ENCODE data around the gene CELSR2. TPM values are rescaled to one million over a fixed set of nuclear protein-coding genes. Genes with fewer than 3 reads are reported as not detected.

The CELSR2 gene
- polyA plus RNA-seq, 1 donor from 2014 or later: 0.15 TPM

GRCh38 chr1:109252893-109253802 is 3.8 kb downstream of the CELSR2 start:
- peaks cover 4 to 11% (median 7%) of the 10 kb centered on the region in 3 donors for H3K4me1 Mint-ChIP-seq
- peaks cover 0 to 3% (median 0%) of the 10 kb centered on the region in 3 donors for H3K9me3 Mint-ChIP-seq
- H3K4me3 Mint-ChIP-seq: peak overlapping the region in 2 of 4 donors; percentile 53 to 82
- H3K36me3 Mint-ChIP-seq: peaks cover 1% of the 10 kb centered on the region
- peaks cover 10% of the 10 kb centered on the region for H3K27me3 Mint-ChIP-seq
- no peak overlapping the region for H3K27ac Mint-ChIP-seq

DNA sequence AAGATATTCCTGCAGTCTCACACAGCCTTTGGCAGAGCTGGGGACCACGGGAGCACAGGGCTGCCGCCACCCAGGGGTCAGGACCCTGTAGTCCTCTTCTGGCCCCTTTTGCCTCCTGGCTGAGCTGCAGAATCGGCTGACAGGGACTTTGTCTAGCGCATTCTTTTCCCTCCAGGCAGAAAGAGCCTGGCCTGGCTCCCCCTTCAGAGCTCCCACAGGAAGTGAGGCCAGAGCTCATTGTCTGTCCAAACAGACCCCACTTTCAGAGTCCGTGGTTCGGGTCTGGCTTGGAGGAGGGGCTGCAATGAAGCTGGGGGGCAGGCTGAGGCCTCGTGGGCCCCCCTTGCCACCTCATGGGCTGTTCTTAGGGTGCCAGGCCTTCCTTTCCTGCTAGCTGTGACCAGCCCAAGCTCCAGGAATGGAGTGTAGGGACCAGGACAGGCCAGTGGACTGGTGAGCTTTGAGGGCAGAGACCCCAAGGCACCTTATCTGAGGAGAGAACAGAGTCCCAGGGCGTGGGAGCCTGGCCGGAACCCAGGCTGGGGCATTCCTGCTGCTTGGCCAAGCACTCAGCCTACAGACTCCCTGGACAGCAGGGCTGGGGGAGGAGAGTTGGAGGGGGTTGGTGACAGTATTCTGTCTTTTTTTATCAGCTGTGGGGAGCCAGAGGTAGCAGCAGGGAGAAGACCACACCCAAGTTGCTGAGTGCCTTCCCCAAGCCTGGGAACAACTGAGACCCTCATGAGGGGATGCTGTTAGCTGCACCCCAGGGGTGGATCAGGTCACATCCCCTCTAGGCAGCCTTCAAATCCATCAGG is 4.7 kb downstream of the CELSR2 start:
- Mint-ChIP-seq H3K27ac (no peak overlapping the region), H3K4me1 (peaks cover 3 to 10% (median 6%) of the 10 kb centered on the region in 3 donors), H3K27me3 (peaks cover 9% of the 10 kb centered on the region), H3K36me3 (peaks cover 1% of the 10 kb centered on the region), H3K4me3 (peak overlapping the region in 1 of 4 donors; percentile 12), H3K9me3 (peaks cover 0 to 3% (median 0%) of the 10 kb centered on the region in 3 donors)

- Mint-ChIP-seq H3K36me3 (peaks cover 1% of the 10 kb centered on the region), H3K27ac (no peak overlapping the region), H3K27me3 (peaks cover 6% of the 10 kb centered on the region), H3K9me3 (peaks cover 0 to 3% (median 0%) of the 10 kb centered on the region in 3 donors), H3K4me3 (no peak overlapping the region), H3K4me1 (peaks cover 0 to 7% (median 3%) of the 10 kb centered on the region in 3 donors)
These were observed 5.3 kb downstream of the CELSR2 start for GRCh38 chr1:109254621-109255096.

DNA sequence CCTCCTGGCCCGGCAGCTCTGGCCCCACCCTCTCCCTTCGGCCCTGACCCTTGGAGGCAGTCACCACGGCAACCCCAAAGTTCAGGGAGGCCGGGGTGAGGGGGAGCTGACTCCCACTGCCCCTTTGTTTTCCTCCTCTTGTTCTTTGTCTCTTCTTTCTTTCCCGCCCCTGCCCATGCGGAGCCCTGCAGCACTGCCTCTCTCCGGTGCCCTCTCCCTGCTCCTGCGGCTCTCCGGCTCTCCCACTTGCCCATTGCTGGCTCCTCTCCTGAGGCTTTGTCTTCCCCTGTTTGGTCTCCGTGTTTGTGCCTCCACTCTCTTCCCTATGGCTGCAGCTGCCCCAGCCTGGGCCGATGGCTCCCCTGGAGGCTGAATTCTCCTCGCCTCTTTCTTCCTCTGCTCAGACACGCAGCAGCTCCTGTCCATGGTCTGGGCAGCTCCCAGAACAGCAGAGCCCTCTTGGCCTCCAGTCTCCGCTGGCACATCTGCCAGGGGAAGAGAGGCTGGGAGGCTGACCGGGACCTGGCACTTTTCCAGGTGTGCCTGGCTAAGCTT is 5.8 kb downstream of the CELSR2 start:
- peaks cover 0 to 3% (median 0%) of the 10 kb centered on the region in 3 donors for H3K9me3 Mint-ChIP-seq
- peaks cover 6% of the 10 kb centered on the region for H3K27me3 Mint-ChIP-seq
- peaks cover 0 to 7% (median 3%) of the 10 kb centered on the region in 3 donors for H3K4me1 Mint-ChIP-seq
- H3K27ac Mint-ChIP-seq: no peak overlapping the region
- H3K4me3 Mint-ChIP-seq: peak overlapping the region in 1 of 4 donors; percentile 35
- peaks cover 1% of the 10 kb centered on the region for H3K36me3 Mint-ChIP-seq

DNA sequence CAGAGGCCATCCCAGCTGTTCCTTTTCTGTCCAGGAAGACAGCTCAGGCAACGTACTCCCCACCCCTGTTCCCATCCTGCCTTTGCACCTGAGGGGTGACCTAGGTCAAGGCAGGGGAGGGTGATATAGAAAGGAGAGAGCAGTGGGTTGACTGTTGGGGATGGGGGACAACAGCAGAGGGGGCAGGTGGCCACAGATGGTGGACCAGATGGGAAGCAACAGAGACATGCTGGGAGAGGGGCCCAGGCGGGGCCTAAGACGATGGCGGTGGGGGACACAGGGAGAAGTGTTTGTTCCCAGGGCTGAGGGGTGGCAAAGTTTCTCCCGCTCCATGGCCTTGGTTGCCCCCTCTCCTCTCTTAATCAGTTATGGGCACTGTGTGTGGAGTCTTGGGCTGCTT is 6.3 kb downstream of the CELSR2 start:
- H3K4me3 Mint-ChIP-seq: peak overlapping the region in 1 of 4 donors; percentile 35

GRCh38 chr1:109256085-109256484 is 6.7 kb downstream of the CELSR2 start:
- Mint-ChIP-seq H3K36me3 (peaks cover 1% of the 10 kb centered on the region), H3K9me3 (peaks cover 0 to 3% (median 0%) of the 10 kb centered on the region in 3 donors), H3K4me3 (no peak overlapping the region), H3K27me3 (peaks cover 6% of the 10 kb centered on the region), H3K27ac (no peak overlapping the region), H3K4me1 (peaks cover 0 to 7% (median 3%) of the 10 kb centered on the region in 3 donors)

More for the DNA sequence above, 6.3 kb downstream of the CELSR2 start:
- Mint-ChIP-seq H3K27ac (no peak overlapping the region), H3K9me3 (peaks cover 0 to 3% (median 0%) of the 10 kb centered on the region in 3 donors), H3K36me3 (peaks cover 1% of the 10 kb centered on the region), H3K4me1 (peaks cover 0 to 7% (median 3%) of the 10 kb centered on the region in 3 donors), H3K27me3 (peaks cover 6% of the 10 kb centered on the region)

DNA sequence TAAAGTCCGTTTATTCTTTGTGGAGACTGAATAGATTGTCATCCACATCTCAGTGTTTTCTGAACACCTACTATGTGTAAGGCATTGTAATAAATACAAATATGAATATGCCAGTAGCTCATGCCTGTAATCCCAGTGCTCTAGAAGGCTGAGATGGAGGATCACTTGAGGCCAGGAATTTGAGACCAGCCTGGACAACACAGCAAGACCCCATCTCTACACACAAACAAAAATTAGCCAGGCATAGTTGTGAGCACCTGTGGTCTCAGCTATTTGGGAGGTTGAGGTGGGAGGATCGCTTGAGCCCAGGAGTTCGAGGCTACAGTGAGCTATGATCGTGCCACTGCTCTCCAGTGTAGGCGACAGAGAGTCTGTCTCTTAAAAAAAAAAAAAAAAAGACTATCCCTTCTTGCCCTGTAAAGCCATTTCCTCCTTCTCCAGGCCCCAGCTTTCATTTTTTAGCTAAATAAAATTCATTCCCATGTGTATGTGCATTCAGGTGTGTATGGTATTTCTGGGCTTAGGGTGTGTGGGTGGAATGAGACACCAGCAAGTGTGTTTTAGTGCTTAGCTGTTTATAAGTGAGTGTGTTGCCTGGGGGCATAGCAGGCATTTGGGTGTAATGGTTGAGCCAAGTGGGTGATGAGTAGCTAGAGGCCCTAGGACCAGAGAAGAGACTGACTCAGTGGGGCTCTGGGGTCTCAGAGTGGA is 7.8 kb downstream of the CELSR2 start:
- H3K4me1 Mint-ChIP-seq: peaks cover 0 to 7% (median 3%) of the 10 kb centered on the region in 3 donors
- H3K27ac Mint-ChIP-seq: peak overlapping the region in 1 of 3 donors; percentile 40
- H3K36me3 Mint-ChIP-seq: peaks cover 1% of the 10 kb centered on the region
- H3K9me3 Mint-ChIP-seq: peaks cover 0 to 3% (median 0%) of the 10 kb centered on the region in 3 donors
- peaks cover 7% of the 10 kb centered on the region for H3K27me3 Mint-ChIP-seq
- H3K4me3 Mint-ChIP-seq: no peak overlapping the region

DNA sequence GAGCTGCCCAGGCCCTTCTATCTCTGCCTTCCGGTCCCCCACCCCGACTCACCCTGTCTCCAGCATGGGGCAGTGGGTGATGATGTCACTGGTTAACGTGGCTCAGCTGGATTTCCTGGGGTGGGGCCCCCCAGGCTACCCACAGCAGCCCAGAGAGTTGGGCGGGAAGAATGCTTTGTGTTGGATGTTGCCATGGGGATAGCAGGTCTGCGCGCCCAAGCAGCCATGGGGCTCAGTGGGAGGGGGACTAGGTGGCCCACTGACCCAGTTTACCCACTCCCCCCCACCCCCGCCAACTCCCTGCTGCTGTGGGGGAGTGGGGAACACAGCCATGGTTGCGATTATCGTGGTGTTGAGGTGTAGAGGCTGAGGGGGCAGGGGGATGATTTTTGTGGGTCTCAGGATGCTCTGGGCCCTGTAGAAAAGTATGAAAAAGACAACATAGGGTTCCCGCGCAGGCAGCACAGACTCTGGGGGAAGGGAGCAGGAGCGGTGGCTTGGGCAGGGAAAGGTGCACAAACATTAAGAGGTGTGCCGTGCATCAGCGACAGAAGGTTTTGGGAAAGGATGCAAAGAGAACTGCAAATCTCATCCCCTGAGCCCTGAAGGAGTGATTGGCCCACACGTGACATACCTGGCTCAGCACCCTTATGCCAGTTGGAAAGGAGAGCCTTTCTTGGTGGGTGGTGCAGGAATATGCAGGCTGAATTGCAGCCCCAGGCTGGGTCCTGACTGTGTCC is 8.5 kb downstream of the CELSR2 start:
- H3K27ac Mint-ChIP-seq: no peak overlapping the region

GRCh38 chr1:109258481-109259466 is 9.4 kb downstream of the CELSR2 start:
- peaks cover 0 to 3% (median 0%) of the 10 kb centered on the region in 3 donors for H3K9me3 Mint-ChIP-seq
- H3K4me3 Mint-ChIP-seq: no peak overlapping the region
- peaks cover 9% of the 10 kb centered on the region for H3K27me3 Mint-ChIP-seq
- no peak overlapping the region for H3K27ac Mint-ChIP-seq
- H3K4me1 Mint-ChIP-seq: peaks cover 0 to 3% (median 3%) of the 10 kb centered on the region in 3 donors
- no peaks in the 10 kb centered on the region for H3K36me3 Mint-ChIP-seq

More for the DNA sequence above, 8.5 kb downstream of the CELSR2 start:
- H3K4me3 Mint-ChIP-seq: no peak overlapping the region
- peaks cover 1% of the 10 kb centered on the region for H3K36me3 Mint-ChIP-seq
- peaks cover 0 to 4% (median 3%) of the 10 kb centered on the region in 3 donors for H3K4me1 Mint-ChIP-seq
- peaks cover 0 to 3% (median 0%) of the 10 kb centered on the region in 3 donors for H3K9me3 Mint-ChIP-seq
- H3K27me3 Mint-ChIP-seq: peaks cover 8% of the 10 kb centered on the region

GRCh38 chr1:109259674-109260557 is 10.6 kb downstream of the CELSR2 start:
- H3K27ac Mint-ChIP-seq: no peak overlapping the region

DNA sequence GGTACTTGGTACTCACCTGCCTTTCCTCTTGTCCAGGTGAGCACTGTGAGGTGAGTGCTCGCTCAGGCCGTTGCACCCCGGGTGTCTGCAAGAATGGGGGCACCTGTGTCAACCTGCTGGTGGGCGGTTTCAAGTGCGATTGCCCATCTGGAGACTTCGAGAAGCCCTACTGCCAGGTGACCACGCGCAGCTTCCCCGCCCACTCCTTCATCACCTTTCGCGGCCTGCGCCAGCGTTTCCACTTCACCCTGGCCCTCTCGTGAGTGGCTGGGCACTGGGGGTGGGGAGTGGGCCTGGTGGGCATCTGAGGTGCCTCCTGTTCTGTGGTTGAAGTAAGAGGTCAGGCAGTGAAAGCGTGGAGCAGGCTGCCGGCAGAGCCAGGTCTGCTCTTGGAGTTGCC is 11.7 kb downstream of the CELSR2 start:
- H3K4me1 Mint-ChIP-seq: peaks cover 0 to 3% (median 3%) of the 10 kb centered on the region in 3 donors
- no peak overlapping the region for H3K27ac Mint-ChIP-seq
- H3K36me3 Mint-ChIP-seq: no peaks in the 10 kb centered on the region
- H3K27me3 Mint-ChIP-seq: peaks cover 7% of the 10 kb centered on the region
- H3K4me3 Mint-ChIP-seq: no peak overlapping the region
- peaks cover 0 to 2% (median 0%) of the 10 kb centered on the region in 3 donors for H3K9me3 Mint-ChIP-seq

More at GRCh38 chr1:109259674-109260557, 10.6 kb downstream of the CELSR2 start:
- H3K27me3 Mint-ChIP-seq: peaks cover 9% of the 10 kb centered on the region
- no peak overlapping the region for H3K4me3 Mint-ChIP-seq
- peaks cover 0 to 3% (median 0%) of the 10 kb centered on the region in 3 donors for H3K9me3 Mint-ChIP-seq
- H3K4me1 Mint-ChIP-seq: peaks cover 0 to 3% (median 3%) of the 10 kb centered on the region in 3 donors
- no peaks in the 10 kb centered on the region for H3K36me3 Mint-ChIP-seq

GRCh38 chr1:109261578-109261977 is 12.2 kb downstream of the CELSR2 start:
- H3K27ac Mint-ChIP-seq: no peak overlapping the region
- peaks cover 0 to 3% (median 1%) of the 10 kb centered on the region in 3 donors for H3K4me1 Mint-ChIP-seq
- no peaks in the 10 kb centered on the region for H3K9me3 Mint-ChIP-seq
- H3K36me3 Mint-ChIP-seq: no peaks in the 10 kb centered on the region
- no peak overlapping the region for H3K4me3 Mint-ChIP-seq
- H3K27me3 Mint-ChIP-seq: peaks cover 4% of the 10 kb centered on the region

Measured in IgD-negative memory B cell (primary cell).